ENCODE data around the gene EPG5.

DNA sequence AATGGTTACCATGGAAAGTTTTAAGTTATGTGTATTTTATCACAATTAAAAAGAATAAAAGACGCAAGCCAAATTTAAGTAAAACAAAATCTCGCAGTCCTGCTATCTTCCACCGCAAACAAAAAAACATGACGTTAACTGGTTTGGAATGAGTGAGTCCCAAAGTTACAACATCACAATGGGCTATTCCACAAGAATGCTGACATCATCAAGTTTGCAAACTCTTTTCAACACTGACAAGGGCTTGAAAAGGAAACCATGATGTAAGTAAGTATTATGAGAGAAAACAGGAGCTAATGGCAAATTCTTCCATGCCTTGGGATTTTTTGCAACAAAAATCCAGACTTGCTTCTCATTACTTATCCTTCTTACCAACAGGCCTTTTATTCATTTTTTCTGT, 110.6 kb downstream of the EPG5 start:
- TF ChIP-seq, protein P1, sequence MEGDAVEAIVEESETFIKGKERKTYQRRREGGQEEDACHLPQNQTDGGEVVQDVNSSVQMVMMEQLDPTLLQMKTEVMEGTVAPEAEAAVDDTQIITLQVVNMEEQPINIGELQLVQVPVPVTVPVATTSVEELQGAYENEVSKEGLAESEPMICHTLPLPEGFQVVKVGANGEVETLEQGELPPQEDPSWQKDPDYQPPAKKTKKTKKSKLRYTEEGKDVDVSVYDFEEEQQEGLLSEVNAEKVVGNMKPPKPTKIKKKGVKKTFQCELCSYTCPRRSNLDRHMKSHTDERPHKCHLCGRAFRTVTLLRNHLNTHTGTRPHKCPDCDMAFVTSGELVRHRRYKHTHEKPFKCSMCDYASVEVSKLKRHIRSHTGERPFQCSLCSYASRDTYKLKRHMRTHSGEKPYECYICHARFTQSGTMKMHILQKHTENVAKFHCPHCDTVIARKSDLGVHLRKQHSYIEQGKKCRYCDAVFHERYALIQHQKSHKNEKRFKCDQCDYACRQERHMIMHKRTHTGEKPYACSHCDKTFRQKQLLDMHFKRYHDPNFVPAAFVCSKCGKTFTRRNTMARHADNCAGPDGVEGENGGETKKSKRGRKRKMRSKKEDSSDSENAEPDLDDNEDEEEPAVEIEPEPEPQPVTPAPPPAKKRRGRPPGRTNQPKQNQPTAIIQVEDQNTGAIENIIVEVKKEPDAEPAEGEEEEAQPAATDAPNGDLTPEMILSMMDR (IDR thresholded peaks at IDR 0.05): no peak
- TF ChIP-seq EP300 (IDR thresholded peaks at IDR 0.05): no peak
- no peak for TF ChIP-seq POLR2AphosphoS5 (IDR thresholded peaks at IDR 0.05)
- TF ChIP-seq POLR2A (IDR thresholded peaks at IDR 0.05): no peak

Data from upper lobe of left lung (tissue), 4 donors.